B cell (primary cell): Measurements from ENCODE around the gene DOK7.

ENCODE experiments used
- CTCF ChIP-seq: fragments of 200-600 bp; IDR thresholded peaks from one replicate; pipeline ENCODE4 v1.8.0; 2022; ENCODE audit warnings: antibody characterized with exemption, mild to moderate bottlenecking
- EZH2 ChIP-seq: IDR thresholded peaks from 2 replicates; pipeline ENCODE4 v1.6.1; 2012; ENCODE audit warnings: borderline replicate concordance, low read depth, mild to moderate bottlenecking, moderate library complexity, low read length; ENCODE audit not compliant: insufficient read depth, poor library complexity, severe bottlenecking

GRCh38 chr4:3527914-3528876 is 65.1 kb downstream of the DOK7 start:
- TF ChIP-seq CTCF = no peak
- TF ChIP-seq EZH2 = no peak
